ENCODE results near the gene PHF2. TPM values are rescaled to one million over a fixed set of nuclear protein-coding genes. Genes with fewer than 3 reads are reported as not detected.
A peak's percentile ranks its signal among the peaks of the same experiment; 100 is the strongest.

The PHF2 gene
- total RNA-seq, 1 donor from 2014 or later: 28.7 TPM

GRCh38 chr9:93566408-93567270, 9.7 kb upstream of the PHF2 start:
- ATAC-seq (peak; percentile 100), DNase-seq (ENCODE audit: missing footprints) (peak; percentile 99)
- intact Hi-C loops (cut with DNase I): loop anchor here (1.0 to 10.0 kb wide), 3 partner anchors 113 to 404 kb away; partner anchors contain the start of gene FAM120AOS

DNA sequence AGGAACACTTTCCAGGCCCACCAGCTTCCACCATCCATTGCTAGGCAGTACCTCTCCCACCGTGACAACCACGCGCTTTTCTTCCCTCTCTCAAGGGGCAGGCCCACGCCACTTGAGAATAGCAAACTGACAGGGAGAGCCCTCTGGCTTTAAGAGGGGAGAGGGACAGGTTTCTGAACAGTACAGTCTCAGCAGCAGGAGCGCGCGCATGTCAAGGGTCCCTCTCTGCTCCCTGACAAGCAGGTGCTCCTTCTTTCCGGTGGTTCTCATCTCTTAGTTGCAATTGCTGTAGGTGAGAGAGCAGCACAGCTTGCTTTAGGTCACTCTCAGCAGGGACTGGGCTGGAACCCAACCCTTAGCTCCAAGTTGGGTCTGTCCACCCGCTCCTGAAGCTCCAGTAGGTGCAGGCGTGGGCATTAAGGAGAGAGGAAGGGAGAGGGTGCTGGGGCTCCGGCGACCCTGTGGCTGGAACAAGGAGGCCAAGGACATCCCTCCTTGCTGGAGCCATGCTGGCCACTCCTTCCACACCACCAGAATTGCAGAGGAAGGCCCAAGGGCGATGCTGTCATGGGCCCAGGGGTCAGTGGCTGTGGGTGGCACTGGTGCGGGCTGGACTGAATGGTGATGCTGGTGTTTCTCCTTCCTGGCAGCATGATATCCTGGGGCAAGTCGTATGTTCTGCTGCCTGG, 9.0 kb upstream of the PHF2 start:
- intact Hi-C loops (cut with DNase I): loop anchor here (5.0 to 10.0 kb wide), 2 partner anchors 263 to 405 kb away; no protein-coding TSS in a partner anchor
- DNase-seq (ENCODE audit: missing footprints): no peak
- peak; percentile 11 for ATAC-seq

GRCh38 chr9:93568169-93568568, 8.2 kb upstream of the PHF2 start:
- ATAC-seq (no peak), DNase-seq (ENCODE audit: missing footprints) (no peak)

GRCh38 chr9:93569621-93570174, 6.7 kb upstream of the PHF2 start:
- DNase-seq (ENCODE audit: missing footprints): no peak
- ATAC-seq: no peak
- intact Hi-C loops (cut with DNase I): loop anchor here (5.0 to 10.0 kb wide), 2 partner anchors 265 to 407 kb away; no protein-coding TSS in a partner anchor

More at GRCh38 chr9:93568169-93568568, 8.2 kb upstream of the PHF2 start:
- intact Hi-C loops (cut with DNase I): loop anchor here (5.0 to 10.0 kb wide), 2 partner anchors 263 to 406 kb away; no protein-coding TSS in a partner anchor

DNA sequence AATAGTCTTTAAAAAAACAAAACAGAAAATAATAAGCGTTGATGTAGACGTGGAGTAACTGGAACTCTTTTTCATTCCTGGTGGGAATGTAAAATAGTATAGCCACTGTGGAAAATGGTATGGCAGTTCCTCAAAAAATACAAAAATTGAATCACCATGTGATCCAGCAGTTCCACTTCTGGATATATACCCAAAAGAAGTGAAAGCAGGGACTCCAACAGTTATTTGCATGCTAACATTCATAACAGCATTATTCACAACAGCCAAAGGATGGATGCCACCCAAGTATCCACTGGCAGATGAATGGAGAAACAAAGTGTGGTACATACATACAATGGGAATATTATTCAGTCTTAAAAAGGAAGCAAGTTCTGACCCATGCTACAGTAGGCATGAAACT, 4.2 kb upstream of the PHF2 start:
- no peak for DNase-seq (ENCODE audit: missing footprints)
- intact Hi-C loops (cut with DNase I): no loop called here
- ATAC-seq: no peak

DNA sequence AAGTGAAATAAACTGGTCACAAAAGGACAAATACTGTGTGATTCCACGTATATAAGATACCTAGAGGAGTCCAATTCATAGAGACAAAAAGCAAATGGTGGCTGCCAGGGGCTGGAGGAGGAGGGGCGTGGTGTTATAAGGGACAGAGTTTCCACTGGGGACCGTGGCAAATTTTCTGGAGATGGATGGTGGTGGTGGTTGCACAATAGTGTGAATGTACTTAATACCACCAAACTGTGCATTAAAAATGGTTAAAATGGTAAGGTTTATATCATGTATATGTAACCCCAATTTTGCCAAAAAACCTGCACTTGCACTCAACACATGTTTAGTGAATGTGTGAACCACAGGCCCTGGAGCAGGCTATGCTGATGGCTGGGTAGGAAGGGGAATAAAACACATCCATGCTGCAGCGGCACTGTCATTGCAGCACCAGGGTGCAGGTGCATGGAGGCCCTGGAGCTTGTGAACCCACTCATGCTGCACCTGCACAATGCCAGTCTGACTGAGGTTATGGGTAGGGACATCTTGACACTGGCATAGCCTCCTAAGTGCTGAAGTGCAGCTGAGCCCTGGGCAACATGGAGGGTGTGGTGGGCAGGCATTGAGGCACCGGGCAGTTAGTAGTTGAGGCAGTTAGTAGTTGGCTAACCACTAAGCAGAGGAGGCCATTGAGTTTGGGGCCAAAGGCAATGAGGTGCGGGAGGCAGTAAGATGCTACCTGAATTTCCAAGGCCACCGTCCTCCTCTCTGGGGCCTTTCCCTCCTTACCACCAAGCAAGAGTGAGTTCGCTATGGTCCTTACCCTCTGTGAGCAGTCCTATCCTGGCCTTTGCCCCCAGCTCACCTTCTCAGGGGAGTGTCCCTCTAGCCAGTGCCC, 3.5 kb upstream of the PHF2 start:
- intact Hi-C loops (cut with DNase I): no loop called here
- DNase-seq (ENCODE audit: missing footprints) (no peak), ATAC-seq (no peak)

- no peak for DNase-seq (ENCODE audit: missing footprints)
- intact Hi-C loops (cut with DNase I): no loop called here
- ATAC-seq: no peak
Measured at GRCh38 chr9:93573516-93573828, 2.9 kb upstream of the PHF2 start.

DNA sequence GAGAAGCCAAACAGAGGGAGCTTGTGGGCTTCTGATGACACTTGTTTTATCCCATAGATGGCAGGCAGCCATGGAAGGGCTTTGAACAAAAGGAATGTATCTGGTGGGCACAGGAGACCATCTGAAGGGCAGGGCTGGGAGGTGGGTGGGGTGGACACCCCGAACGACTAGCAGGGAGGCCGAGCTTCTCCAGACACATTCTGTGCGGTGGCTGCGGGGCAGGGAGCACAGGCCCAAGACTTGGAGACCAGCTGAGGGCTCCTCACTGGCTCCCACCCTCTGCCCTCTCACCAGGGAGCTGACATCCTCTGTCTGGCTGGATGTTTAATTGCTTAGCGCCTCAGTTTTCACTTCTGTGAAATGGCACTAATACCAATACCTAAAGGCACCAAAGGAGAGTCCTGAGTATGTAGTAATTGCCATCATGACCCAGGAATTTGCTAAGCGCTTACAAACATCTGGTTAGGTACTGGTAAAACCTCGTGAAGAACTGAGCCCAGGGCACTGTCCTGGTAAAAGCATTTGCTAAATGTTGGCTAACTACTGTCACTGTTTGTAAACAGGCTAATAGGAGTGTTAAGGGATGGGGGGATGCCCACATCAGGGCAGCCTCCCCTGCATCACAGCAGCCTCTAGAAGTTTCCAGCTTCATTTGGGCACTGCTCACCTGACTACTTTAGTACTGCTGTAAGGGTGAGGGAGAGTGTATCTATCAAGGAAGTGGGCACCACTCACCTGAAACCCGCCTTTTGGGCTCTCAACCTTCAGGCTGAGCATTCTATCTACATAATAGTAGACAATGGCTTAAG, 2.1 kb upstream of the PHF2 start:
- intact Hi-C loops (cut with DNase I): no loop called here
- no peak for DNase-seq (ENCODE audit: missing footprints)

DNA sequence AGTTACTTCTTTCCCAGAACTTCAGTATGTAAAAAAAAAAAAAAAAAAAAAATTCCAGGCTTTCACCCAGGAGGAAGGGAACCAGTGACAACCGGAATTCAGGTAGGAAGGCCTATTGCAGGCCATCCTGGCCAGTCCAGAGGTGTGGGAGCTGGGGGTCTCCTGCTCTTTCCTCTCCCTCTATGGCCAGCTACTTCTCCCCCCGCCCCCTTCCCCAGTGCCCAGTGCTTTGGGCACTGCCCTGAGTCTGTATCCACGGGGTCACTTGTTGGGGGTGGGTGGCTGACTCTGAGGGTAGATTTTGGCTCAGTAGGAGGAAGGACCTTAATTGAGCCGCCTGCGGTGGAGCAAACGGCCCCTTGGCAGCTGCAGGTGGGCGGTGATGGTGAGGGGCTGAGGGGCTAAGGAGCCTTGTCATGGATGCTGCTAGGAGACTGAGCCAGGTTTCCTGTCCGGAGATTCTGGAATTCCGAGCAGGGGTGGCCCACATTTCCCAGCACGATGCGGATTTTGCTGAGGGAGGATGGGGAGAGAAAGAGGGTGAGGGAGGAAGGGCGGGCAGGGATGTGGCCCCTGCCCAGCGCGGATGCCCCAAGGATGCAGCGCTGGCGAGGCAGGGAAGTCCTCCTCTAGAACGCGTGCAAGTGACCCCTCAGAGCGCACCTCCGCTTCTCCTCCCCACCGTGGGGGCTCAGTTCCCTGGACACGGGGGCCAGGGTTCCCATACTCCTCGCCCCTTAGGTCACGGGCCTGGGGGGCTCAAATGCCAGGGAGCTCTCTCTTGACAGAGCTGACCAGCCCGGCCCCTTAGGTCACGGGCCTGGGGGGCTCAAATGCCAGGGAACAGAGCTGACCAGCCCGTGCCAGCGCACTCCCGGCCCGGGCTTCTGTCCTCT, 1.2 kb upstream of the PHF2 start:
- peak; percentile 6 for ATAC-seq
- DNase-seq (ENCODE audit: missing footprints): no peak
- intact Hi-C loops (cut with DNase I): no loop called here

More for the DNA sequence above, 2.1 kb upstream of the PHF2 start:
- ATAC-seq: no peak

- peak; percentile 84 for DNase-seq (ENCODE audit: missing footprints)
- peak; percentile 34 for ATAC-seq
- intact Hi-C loops (cut with DNase I): no loop called here
Measured at GRCh38 chr9:93575796-93576257, 557 bp upstream of the PHF2 start.

DNA sequence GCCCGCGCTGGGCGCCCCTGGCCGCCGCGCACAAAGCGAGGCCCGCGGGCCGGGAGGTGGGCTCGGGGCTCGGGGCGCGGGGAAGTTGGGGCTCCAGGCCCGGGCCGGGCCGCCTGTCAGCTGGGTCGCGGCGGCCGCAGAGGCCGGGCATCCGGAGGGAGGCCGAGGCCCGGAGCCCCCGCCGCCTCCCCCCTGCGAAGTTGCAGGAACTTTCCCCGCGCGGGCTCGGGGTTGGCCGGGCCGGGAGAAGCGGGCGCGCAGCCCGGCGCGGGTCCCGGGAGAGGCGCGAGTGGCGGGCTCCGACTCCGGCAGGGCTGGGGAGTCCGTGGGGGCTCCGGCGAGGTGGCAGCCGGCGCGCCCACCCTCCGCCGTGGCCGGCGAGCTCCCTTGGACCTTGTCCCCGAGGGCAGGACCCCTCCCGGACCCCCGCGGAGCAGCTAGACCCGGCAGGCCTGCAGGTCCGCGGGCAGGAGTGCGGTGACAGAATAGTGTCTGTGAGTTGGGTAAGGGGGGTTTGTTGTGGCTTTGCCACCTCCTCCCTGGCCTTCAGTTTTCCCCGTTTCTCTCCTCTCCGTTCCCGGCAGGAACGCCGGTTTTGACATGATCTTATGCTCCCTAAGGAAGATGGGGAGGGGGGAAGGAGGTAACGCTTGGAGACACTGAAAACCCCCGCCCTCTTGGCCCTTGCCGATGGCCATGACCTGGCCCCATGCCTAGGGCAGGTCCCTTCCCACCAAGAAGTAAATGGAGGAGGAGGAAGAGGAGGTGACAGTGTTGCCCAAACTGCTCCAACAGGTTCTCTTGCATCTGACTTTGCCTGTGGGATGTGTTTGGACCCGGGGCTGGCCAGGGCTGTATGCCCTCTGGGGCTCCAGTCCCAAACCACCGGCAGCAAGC, 942 bp downstream of the PHF2 start:
- intact Hi-C loops (cut with DNase I): no loop called here
- DNase-seq (ENCODE audit: missing footprints) (no peak), ATAC-seq (peak; percentile 26)

DNA sequence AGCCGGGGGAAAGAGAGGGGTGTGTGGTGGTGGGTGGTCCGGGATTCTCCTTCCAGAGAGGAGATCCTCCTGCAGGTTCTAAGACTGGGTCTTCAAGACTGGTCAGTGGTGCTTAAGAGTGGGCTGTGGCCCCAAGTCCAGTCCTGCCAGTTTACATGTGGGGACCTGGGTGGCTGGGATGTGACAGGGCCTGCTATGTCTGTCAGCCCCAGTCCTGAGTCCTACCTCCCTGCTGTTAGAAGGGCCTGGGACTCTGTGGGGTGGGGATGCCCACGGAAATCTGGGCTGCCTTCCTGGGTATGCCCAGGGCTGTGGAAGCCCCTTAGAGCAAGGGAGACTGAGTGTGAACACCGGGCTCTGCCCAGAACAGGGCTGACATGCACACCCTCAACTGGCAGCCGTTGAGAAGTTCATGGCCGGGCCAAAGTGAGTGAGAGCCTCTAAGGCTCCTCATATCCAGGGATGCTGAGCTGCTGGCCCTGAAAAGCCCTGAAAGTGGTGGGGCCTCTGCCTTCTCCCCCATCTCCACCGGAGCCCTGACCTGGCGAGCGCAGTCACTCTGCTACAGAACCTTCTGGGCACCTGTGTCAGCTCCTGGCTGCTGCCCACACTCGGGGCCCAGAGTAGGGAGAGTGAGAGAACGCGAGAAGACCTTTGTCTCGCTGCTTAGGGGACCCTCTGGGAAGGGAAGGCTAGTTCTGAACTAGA, 1.7 kb downstream of the PHF2 start:
- DNase-seq (ENCODE audit: missing footprints): no peak
- intact Hi-C loops (cut with DNase I): no loop called here

DNA sequence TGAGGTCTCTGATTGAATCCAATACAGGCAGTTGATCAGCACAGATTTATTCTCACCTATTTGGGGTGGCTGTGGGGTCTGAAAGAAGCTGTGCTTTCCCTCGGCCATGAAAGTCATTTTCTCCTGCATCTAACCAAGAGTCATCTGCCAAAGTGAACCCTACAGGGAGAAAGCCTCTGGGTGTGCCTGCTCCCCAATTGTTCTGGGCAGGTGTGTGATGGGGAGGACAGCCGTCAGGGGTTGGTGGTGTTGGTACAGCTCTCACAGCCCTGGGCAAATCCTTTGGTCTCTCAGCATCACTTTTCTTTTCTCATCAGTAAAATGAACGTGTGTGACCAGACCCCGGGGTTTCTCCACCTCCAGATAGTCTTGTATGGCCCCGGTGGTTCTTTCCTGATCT, 2.5 kb downstream of the PHF2 start:
- no peak for DNase-seq (ENCODE audit: missing footprints)
- intact Hi-C loops (cut with DNase I): no loop called here
- ATAC-seq: no peak

More for the DNA sequence above, 1.7 kb downstream of the PHF2 start:
- no peak for ATAC-seq

GRCh38 chr9:93579711-93580516, 3.5 kb downstream of the PHF2 start:
- DNase-seq (ENCODE audit: missing footprints) (no peak), ATAC-seq (peak; percentile 39)
- intact Hi-C loops (cut with DNase I): no loop called here

All from Right ventricle myocardium inferior (tissue), 1 donor.